Measurements from ENCODE around the gene LILRB5.
"Not testable (repeated sequence)": the region's sequence is repeated elsewhere in the genome, so short reads cannot be mapped to it uniquely, and the experiment has no call there.

GRCh38 chr19:54219702-54220101 lies 37.4 kb downstream of the LILRB5 start:
- TF ChIP-seq, protein P1, sequence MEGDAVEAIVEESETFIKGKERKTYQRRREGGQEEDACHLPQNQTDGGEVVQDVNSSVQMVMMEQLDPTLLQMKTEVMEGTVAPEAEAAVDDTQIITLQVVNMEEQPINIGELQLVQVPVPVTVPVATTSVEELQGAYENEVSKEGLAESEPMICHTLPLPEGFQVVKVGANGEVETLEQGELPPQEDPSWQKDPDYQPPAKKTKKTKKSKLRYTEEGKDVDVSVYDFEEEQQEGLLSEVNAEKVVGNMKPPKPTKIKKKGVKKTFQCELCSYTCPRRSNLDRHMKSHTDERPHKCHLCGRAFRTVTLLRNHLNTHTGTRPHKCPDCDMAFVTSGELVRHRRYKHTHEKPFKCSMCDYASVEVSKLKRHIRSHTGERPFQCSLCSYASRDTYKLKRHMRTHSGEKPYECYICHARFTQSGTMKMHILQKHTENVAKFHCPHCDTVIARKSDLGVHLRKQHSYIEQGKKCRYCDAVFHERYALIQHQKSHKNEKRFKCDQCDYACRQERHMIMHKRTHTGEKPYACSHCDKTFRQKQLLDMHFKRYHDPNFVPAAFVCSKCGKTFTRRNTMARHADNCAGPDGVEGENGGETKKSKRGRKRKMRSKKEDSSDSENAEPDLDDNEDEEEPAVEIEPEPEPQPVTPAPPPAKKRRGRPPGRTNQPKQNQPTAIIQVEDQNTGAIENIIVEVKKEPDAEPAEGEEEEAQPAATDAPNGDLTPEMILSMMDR (IDR thresholded peaks at IDR 0.05): not testable (repeated sequence)
- not testable (repeated sequence) for TF ChIP-seq POLR2A (IDR thresholded peaks at IDR 0.05)

Measured in body of pancreas (tissue), 4 donors.